ENCODE data around the gene RABEPK. TPM values are rescaled to one million over a fixed set of nuclear protein-coding genes. Genes with fewer than 3 reads are reported as not detected.
"Not testable (repeated sequence)": the region's sequence is repeated elsewhere in the genome, so short reads cannot be mapped to it uniquely, and the experiment has no call there.

Gene RABEPK
- total and polyA plus RNA-seq, 12 donors, result 6.5 to 24.3 (median 10.2) TPM

DNA sequence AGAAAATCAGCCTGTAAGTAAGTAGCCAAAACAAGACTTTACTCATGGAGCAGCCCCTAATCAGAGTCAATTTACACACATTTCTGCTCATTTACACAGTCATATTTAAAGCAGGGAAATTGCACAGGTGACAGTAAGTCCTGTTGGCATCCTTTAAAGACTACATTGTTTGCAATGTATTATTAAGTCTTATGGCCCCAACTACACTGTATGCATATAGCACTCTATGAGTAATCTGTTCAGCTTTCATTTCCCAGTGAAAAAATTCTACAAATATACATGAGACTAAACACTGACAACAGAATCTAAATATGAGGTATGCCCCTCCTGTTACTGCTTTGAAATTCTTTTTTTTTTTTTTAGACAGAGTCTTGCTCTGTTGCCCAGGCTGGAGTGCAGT, 30.4 kb upstream of the RABEPK start:
- H3K9me3 ChIP-seq, result no peaks in the 10 kb centered on the region
- no peaks in the 10 kb centered on the region for H3K27me3 ChIP-seq
- no peak for ATAC-seq
- no peak for DNase-seq
- peaks cover 0 to 34% (median 29%) of the 10 kb centered on the region in 9 donors for H3K4me1 ChIP-seq
- intact Hi-C loops (cut with DNase I), result no loop called here
- TF ChIP-seq CTCF (IDR thresholded peaks at IDR 0.05), result no peak
- no peak overlapping the region for H3K4me3 ChIP-seq
- no peak overlapping the region for H3K27ac ChIP-seq
- H3K36me3 ChIP-seq, result peaks cover 0 to 55% (median 5%) of the 10 kb centered on the region in 9 donors

DNA sequence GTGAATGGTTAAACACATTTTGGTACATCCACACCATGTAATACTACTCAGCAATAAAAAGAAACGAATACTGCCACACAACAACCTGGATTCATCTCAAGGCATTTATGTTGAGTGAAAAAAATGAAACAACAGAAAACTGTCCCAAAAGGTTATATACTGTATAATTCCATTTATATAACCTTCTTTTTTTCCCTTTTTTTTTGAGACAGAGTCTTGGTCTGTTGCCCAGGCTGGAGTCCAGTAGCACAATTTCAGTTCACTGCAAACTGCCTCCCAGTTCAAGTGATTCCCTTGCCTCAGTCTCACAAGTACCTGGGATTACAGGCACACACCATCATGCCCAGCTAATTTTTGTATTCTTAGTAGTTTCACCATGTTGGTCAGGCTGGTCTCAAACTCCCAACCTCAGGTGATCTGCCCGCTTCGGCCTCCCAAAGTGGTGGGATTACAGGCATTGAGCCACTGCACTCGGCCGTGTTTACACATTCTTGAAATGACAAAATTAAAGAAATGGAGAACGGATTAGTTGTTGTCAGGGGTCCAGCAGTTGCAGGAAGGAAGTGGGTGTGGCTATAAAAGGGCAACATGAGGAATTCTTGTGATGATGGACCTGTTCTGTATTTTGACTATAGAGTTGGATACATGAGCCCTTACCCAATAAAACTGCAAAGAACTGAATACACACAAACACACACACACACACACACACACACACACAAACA, 28.1 kb upstream of the RABEPK start:
- Histone ChIP-seq H3K27me3 (no peaks in the 10 kb centered on the region), H3K4me3 (no peak overlapping the region), H3K36me3 (peaks cover 0 to 41% (median 5%) of the 10 kb centered on the region in 9 donors), H3K9me3 (no peaks in the 10 kb centered on the region), H3K27ac (peak overlapping the region in 4 of 10 donors; percentile 25 to 56 (median 28)), H3K4me1 (peaks cover 0 to 43% (median 29%) of the 10 kb centered on the region in 9 donors)
- DNase-seq, result no peak
- intact Hi-C loops (cut with DNase I), result no loop called here
- peak in 3 of 8 donors; percentile 26 to 36 (median 29) for ATAC-seq
- no peak for TF ChIP-seq CTCF (IDR thresholded peaks at IDR 0.05)
- 45 to 56% methylated on average over 6 of the region's 6 CpGs for WGBS, 2 donors

DNA sequence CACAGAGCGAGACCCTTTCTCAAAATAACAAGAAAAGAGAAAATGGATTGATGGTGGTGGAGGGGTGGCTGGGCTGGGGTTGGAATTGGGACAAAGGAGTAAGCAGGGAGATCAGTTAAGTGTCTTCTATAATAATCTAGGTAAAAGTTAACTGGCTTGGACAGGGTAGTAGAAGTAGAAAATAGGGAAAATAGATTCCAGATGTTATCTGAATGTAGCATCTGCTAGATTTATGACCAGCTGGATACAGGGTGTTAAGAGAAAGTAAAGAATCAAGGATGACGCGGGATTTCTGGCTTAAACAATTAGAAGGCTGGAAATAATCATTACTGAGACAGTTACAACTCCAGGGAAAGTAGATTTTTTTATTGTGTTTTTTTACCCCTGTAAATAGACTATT, 23.7 kb upstream of the RABEPK start:
- intact Hi-C loops (cut with DNase I), result no loop called here
- Histone ChIP-seq H3K36me3 (peaks cover 0 to 8% (median 0%) of the 10 kb centered on the region in 9 donors), H3K9me3 (no peaks in the 10 kb centered on the region), H3K4me1 (peaks cover 2 to 57% (median 29%) of the 10 kb centered on the region in 9 donors), H3K27me3 (no peaks in the 10 kb centered on the region), H3K4me3 (no peak overlapping the region), H3K27ac (no peak overlapping the region)
- no peak for ATAC-seq
- DNase-seq, result no peak
- TF ChIP-seq CTCF (IDR thresholded peaks at IDR 0.05), result no peak
- 89 to 92% methylated on average over 3 of the region's 3 CpGs for WGBS, 2 donors

DNA sequence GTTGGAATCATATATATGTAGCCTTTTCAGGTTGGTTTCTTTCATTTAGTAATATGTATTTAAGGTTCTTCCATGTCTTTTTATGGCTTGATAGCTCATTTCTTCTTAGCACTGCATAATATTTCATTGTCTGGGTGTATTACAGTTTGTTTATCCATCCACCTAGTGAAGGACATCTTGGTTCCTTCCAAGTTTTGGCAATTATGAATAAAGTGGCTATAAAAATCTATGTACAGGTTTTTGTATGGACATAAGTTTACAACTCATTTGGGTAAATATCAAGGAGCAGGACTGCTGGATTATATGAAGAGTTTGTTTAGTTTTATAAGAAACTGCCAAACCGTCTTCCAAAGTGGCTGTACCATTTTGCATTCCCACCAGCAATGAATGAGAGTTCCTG, 22.5 kb upstream of the RABEPK start:
- 98 to 100% methylated on average over 1 of the region's 1 CpG for WGBS, 2 donors
- H3K27ac ChIP-seq, result no peak overlapping the region
- DNase-seq (no peak), ATAC-seq (no peak)
- H3K9me3 ChIP-seq, result peaks cover 0 to 6% (median 0%) of the 10 kb centered on the region in 11 donors
- intact Hi-C loops (cut with DNase I), result no loop called here
- H3K27me3 ChIP-seq, result no peaks in the 10 kb centered on the region
- H3K4me1 ChIP-seq, result peaks cover 1 to 50% (median 23%) of the 10 kb centered on the region in 9 donors
- H3K4me3 ChIP-seq, result no peak overlapping the region
- peaks cover 0 to 8% (median 0%) of the 10 kb centered on the region in 9 donors for H3K36me3 ChIP-seq
- TF ChIP-seq CTCF (IDR thresholded peaks at IDR 0.05), result no peak

- intact Hi-C loops (cut with DNase I); H3K27ac ChIP-seq; H3K9me3 ChIP-seq; H3K4me3 ChIP-seq; H3K27me3 ChIP-seq; ATAC-seq; DNase-seq: not testable (repeated sequence)
- peaks cover 0 to 12% (median 0%) of the 10 kb centered on the region in 9 donors for H3K36me3 ChIP-seq
- H3K4me1 ChIP-seq, result peaks cover 0 to 48% (median 28%) of the 10 kb centered on the region in 9 donors
- WGBS, 2 donors, result 95 to 96% methylated on average over 4 of the region's 4 CpGs
Measured at GRCh38 chr9:125179776-125180175, 20.6 kb upstream of the RABEPK start.
